HepG2 (cell line): ENCODE measurements around the gene KCTD1. TPM values are rescaled to one million over a fixed set of nuclear protein-coding genes. Genes with fewer than 3 reads are reported as not detected.

Source experiments
- ATAC-seq: fragments of 200-7000 bp; cut with Tn5 transposase; 3 replicates; pipeline ENCODE4 v1.9.1; 2020; ENCODE audit warnings: mild to moderate bottlenecking, moderate library complexity
- BruUV-seq: library from RNA; stranded (reverse); fragments of 400-500 nt; replicated peaks from 2 replicates; lab custom pipeline; 2021; lab: Mats Ljungman, UMichigan
- CTCF ChIA-PET: fragments of 300-600 bp; formaldehyde crosslinking; extraction: SDS; loops from one replicate; lab custom pipeline; 2021; ENCODE audit warnings: low total read pairs, inconsistent platforms, low intra/inter-chr PET ratio; lab: Yijun Ruan, JAX
- POLR2A ChIA-PET: fragments of 350-600 bp; sonication (Branson Sonifier 250); formaldehyde crosslinking; loops from one replicate; lab custom pipeline; 2020; ENCODE audit warnings: antibody characterized with exemption, inconsistent platforms; lab: Yijun Ruan, JAX
- DNase-seq: peaks from one replicate; pipeline ENCODE4 v3.0.0-alpha.2; 2015; ENCODE audit warnings: low spot score
- FAIRE-seq: peaks from 3 replicates; lab custom pipeline; 2011; peaks lifted over from hg19 to GRCh38; lab: Jason Lieb, UNC
- H2AFZ ChIP-seq: one replicate; pipeline ENCODE4 v1.6.1; 2011; ENCODE audit warnings: low read length, inconsistent platforms
- H3K27ac ChIP-seq: fragments of 300-600 bp; 3 replicates; pipeline ENCODE4 v1.8.0; 2011; ENCODE audit warnings: mixed run types, mild to moderate bottlenecking, mixed read lengths, low read length, inconsistent platforms; ENCODE audit not compliant: insufficient read depth; ENCODE audit errors: extremely low read length
- H3K27me3 ChIP-seq, 2 experiments: fragments of 200-600 bp in 1 of 2; 2 replicates in 1 of 2; 3 replicates in 1 of 2; pipeline versions ENCODE4 v1.6.0 to v1.8.0; 2011; ENCODE audit warnings: low read length in 2 of 2, mild to moderate bottlenecking in 2 of 2, moderate library complexity in 2 of 2, inconsistent platforms in 1 of 2; ENCODE audit not compliant: insufficient read depth in 2 of 2, control insufficient read depth in 1 of 2
- H3K36me3 ChIP-seq, 2 experiments: fragments of 200-600 bp in 1 of 2; replicated peaks in 1 of 2; 2 replicates in 1 of 2; 3 replicates in 1 of 2; pipeline versions ENCODE4 v1.5.1 to v1.8.0; 2011; ENCODE audit warnings: low read length in 2 of 2, inconsistent platforms in 1 of 2; ENCODE audit not compliant: insufficient read depth in 2 of 2, control insufficient read depth in 1 of 2
- H3K4me1 ChIP-seq: 2 replicates; pipeline ENCODE4 v1.5.1; 2012; ENCODE audit warnings: low read length, inconsistent platforms; ENCODE audit not compliant: insufficient read depth
- H3K4me2 ChIP-seq: 2 replicates; pipeline ENCODE4 v1.6.0; 2011; ENCODE audit warnings: low read depth, low read length, inconsistent platforms
- H3K4me3 ChIP-seq, 3 experiments: fragments of 200-600 bp in 1 of 3; sonication (generic), shearing (Covaris generic) in 1 of 3; replicated peaks in 1 of 3; 2 replicates each; pipeline ENCODE4 v1.5.1; 2011 to 2016; ENCODE audit warnings: low read length in 3 of 3, inconsistent platforms in 2 of 3, low read depth in 2 of 3, mild to moderate bottlenecking in 2 of 3, control low read depth in 1 of 3, mixed read lengths in 1 of 3; ENCODE audit not compliant: insufficient read depth in 1 of 3
- H3K79me2 ChIP-seq: one replicate; pipeline ENCODE4 v1.6.1; 2011; ENCODE audit warnings: low read length, inconsistent platforms; ENCODE audit not compliant: insufficient read depth
- H3K9ac ChIP-seq: 2 replicates; pipeline ENCODE4 v1.6.0; 2011; ENCODE audit warnings: mild to moderate bottlenecking, low read depth, low read length, inconsistent platforms; ENCODE audit not compliant: insufficient read depth
- H3K9me3 ChIP-seq: 2 replicates; pipeline ENCODE4 v1.5.1; 2012; ENCODE audit warnings: mild to moderate bottlenecking, low read length
- H4K20me1 ChIP-seq: 2 replicates; pipeline ENCODE4 v1.6.0; 2011; ENCODE audit warnings: inconsistent platforms, mild to moderate bottlenecking, low read length, moderate library complexity; ENCODE audit not compliant: insufficient read depth
- CAMTA2 ChIP-seq: sonication (generic); formaldehyde crosslinking; IDR thresholded peaks from 2 replicates; pipeline ENCODE4 v1.4.0; 2020; ENCODE audit warnings: mild to moderate bottlenecking, missing genetic modification reagents, borderline replicate concordance
- JDP2 ChIP-seq: sonication (generic); formaldehyde crosslinking; IDR thresholded peaks from 2 replicates; pipeline ENCODE4 v1.8.1; 2022; ENCODE audit warnings: missing genetic modification reagents, borderline replicate concordance
- KLF9 ChIP-seq: IDR thresholded peaks from 2 replicates; pipeline ENCODE4 v1.6.1; 2016; ENCODE audit warnings: low read depth
- RNF2 ChIP-seq: fragments of 450-650 bp; conservative IDR thresholded peaks from 2 replicates; pipeline ENCODE4 v1.6.1; 2016; ENCODE audit warnings: low read depth
- TBL1XR1 ChIP-seq: fragments of 150-350 bp; IDR thresholded peaks from 2 replicates; pipeline ENCODE4 v1.6.1; 2014; ENCODE audit warnings: borderline replicate concordance, low read length; ENCODE audit not compliant: partially characterized antibody
- UBTF ChIP-seq: sonication (generic); formaldehyde crosslinking; IDR thresholded peaks from 2 replicates; pipeline ENCODE4 v1.4.0; 2020; ENCODE audit warnings: mild to moderate bottlenecking, missing genetic modification reagents
- WGBS: methylation state at CpG from one replicate; pipeline ENCODE4 v1.1.6; 2017; ENCODE audit warnings: low lambda C conversion rate; 5-methylcytosine and 5-hydroxymethylcytosine counted together
- in situ Hi-C: cut with HindIII; loops from 2 replicates; pipeline ENCODE4 v1.10.0; 2017; ENCODE audit warnings: low pct_unique_long_range_greater_than_20kb; ENCODE audit not compliant: extremely low pct_ligation_motif_present
- intact Hi-C: fragments of 100-400 bp; cut with micrococcal nuclease; formaldehyde crosslinking; loops from one replicate; pipeline ENCODE4 v1.10.0; 2022; ENCODE audit not compliant: unreplicated experiment
- polyA plus RNA-seq, 8 experiments: library from polyadenylated mRNA; depleted of rRNA in 3 of 8; stranded (reverse) in 7 of 8; unstranded in 1 of 8; fragments of >200 nt; fragmentation: Illumina TruSeq in 4 of 8; extraction: Trizol in 4 of 8; gene quantifications; 2 replicates each; pipeline versions ENCODE4 v1.2.1 to v1.2.3, GENCODE V29; 2011 to 2016; ENCODE audit warnings: low read depth in 4 of 8, missing spikeins in 1 of 8, mixed read lengths in 1 of 8; ENCODE audit not compliant: insufficient read depth in 1 of 8
- total RNA-seq, 5 experiments: library from RNA; depleted of rRNA; stranded (reverse); fragments of >200 nt; fragmentation: Illumina TruSeq; extraction: Trizol; gene quantifications; 2 replicates each; pipeline ENCODE4 v1.2.3, GENCODE V29; 2016; ENCODE audit warnings: low read depth in 1 of 5
- TF ChIP-seq, protein P1 (sequence below): sonication (generic); formaldehyde crosslinking; IDR thresholded peaks from 2 replicates; pipeline ENCODE4 v1.4.0; 2020; ENCODE audit warnings: missing genetic modification reagents
- TF ChIP-seq, protein P2 (sequence below): sonication (generic); formaldehyde crosslinking; IDR thresholded peaks from 2 replicates; pipeline ENCODE4 v1.5.0; 2020; ENCODE audit warnings: mild to moderate bottlenecking, missing genetic modification reagents, borderline replicate concordance

KCTD1 gene
- total and polyA plus RNA-seq, 2 of the 13 experiments (the other 11 are each of a cell fraction or from before 2014, with no cell fraction given) = 2.7 to 6.8 TPM

DNA sequence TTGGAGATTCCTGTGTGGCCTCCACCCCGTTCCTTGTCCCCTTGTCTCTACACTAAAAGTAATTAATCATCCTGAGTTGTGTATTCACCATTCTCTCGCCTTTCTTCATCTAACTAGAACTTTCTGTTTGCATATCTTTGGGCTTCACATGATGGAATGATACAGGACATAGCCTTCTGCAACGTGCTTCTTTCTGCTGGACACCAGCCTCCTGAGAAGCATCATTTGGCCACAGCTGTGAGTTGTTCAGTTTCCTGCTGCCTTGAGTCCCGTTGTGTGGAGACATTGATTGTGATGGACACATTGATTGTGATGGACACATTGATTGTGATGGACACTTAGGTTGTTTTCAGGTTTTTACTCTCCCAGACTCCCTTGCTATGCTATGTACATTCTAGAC is 139.3 kb downstream of the KCTD1 start:
- FAIRE-seq = no peak
- intact Hi-C loops = loop anchor here (5.0 kb wide), 1 partner anchor 363 kb away; no protein-coding TSS in a partner anchor
- Histone ChIP-seq H3K79me2 (no peaks in the 10 kb centered on the region), H3K4me1 (no peaks in the 10 kb centered on the region), H4K20me1 (no peaks in the 10 kb centered on the region), H3K9ac (no peak overlapping the region), H2AFZ (no peak overlapping the region), H3K9me3 (no peaks in the 10 kb centered on the region), H3K27me3 (peaks cover 0 to 30% of the 10 kb centered on the region in 2 experiments; a peak in 1 of 5 replicates), H3K4me2 (no peak overlapping the region), H3K36me3 (no peaks in the 10 kb centered on the region), H3K27ac (no peak overlapping the region), H3K4me3 (no peak overlapping the region)
- no peak for ATAC-seq
- 3% methylated on average over 4 of the region's 4 CpGs for WGBS
- in situ Hi-C loops = loop anchor here (5.0 kb wide), 1 partner anchor 238 kb away; no protein-coding TSS in a partner anchor
- no TSS peak for BruUV-seq
- ChIA-PET POLR2A (no interaction called here), CTCF (no interaction called here)
- TF ChIP-seq RNF2 = no peak
- TF ChIP-seq TBL1XR1 = no peak
- TF ChIP-seq KLF9 (CRISPR knock-in tag) = no peak
- TF ChIP-seq CAMTA2 = no peak
- no peak for TF ChIP-seq JDP2 (CRISPR knock-in tag)
- TF ChIP-seq, protein P1, sequence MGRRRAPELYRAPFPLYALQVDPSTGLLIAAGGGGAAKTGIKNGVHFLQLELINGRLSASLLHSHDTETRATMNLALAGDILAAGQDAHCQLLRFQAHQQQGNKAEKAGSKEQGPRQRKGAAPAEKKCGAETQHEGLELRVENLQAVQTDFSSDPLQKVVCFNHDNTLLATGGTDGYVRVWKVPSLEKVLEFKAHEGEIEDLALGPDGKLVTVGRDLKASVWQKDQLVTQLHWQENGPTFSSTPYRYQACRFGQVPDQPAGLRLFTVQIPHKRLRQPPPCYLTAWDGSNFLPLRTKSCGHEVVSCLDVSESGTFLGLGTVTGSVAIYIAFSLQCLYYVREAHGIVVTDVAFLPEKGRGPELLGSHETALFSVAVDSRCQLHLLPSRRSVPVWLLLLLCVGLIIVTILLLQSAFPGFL (CRISPR knock-in tag) = no peak
- TF ChIP-seq, protein P2, sequence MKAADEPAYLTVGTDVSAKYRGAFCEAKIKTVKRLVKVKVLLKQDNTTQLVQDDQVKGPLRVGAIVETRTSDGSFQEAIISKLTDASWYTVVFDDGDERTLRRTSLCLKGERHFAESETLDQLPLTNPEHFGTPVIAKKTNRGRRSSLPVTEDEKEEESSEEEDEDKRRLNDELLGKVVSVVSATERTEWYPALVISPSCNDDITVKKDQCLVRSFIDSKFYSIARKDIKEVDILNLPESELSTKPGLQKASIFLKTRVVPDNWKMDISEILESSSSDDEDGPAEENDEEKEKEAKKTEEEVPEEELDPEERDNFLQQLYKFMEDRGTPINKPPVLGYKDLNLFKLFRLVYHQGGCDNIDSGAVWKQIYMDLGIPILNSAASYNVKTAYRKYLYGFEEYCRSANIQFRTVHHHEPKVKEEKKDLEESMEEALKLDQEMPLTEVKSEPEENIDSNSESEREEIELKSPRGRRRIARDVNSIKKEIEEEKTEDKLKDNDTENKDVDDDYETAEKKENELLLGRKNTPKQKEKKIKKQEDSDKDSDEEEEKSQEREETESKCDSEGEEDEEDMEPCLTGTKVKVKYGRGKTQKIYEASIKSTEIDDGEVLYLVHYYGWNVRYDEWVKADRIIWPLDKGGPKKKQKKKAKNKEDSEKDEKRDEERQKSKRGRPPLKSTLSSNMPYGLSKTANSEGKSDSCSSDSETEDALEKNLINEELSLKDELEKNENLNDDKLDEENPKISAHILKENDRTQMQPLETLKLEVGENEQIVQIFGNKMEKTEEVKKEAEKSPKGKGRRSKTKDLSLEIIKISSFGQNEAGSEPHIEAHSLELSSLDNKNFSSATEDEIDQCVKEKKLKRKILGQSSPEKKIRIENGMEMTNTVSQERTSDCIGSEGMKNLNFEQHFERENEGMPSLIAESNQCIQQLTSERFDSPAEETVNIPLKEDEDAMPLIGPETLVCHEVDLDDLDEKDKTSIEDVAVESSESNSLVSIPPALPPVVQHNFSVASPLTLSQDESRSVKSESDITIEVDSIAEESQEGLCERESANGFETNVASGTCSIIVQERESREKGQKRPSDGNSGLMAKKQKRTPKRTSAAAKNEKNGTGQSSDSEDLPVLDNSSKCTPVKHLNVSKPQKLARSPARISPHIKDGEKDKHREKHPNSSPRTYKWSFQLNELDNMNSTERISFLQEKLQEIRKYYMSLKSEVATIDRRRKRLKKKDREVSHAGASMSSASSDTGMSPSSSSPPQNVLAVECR (CRISPR knock-in tag) = no peak
- TF ChIP-seq UBTF (CRISPR knock-in tag) = no peak
- no peak for DNase-seq
